ENCODE measurements around the gene DOCK7. TPM values are rescaled to one million over a fixed set of nuclear protein-coding genes. Genes with fewer than 3 reads are reported as not detected.
A peak's percentile ranks its signal among the peaks of the same experiment; 100 is the strongest.

The DOCK7 gene
- total and polyA plus RNA-seq, 4 donors = 5.6 to 35.1 (median 21.7) TPM

DNA sequence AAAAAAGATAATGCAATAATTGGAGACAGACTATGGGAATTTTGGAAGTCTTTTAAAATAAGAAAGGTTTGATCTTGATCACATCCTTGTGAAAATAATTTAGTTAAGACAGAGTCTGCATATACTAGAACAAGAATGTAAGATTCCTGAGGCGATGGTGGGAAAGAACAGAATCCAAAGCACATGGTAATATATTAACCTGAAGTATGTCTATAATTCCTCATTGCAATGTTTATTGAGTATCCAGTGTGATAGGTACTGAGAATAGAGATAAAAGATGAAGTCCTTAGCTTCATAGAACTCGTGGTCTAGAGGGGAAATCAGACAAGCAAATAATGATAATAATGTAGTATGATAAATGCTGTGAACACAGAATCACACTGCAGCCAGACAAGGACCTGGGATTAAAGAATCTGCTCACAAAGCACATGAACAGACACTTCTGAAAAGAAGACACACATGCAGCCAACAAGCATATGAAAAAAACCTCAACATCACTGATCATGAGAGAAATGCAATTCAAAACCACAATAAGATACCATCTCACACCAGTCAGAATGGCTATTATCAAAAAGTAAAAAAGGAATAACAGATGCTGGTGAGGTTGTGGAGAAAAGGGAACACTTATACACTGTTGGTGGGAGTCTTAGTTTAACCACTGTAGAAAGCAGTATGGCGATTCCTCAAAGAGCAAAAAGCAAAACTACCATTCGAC, 97.8 kb downstream of the DOCK7 start:
- H3K9ac ChIP-seq (ENCODE audit: low read depth in 1 of 2, low read length in 2 of 2) = no peak overlapping the region
- H3K36me3 ChIP-seq (ENCODE audit: control insufficient read depth in 4 of 4, insufficient read depth in 3 of 4, low read depth in 1 of 4, low read length in 3 of 4) = no peaks in the 10 kb centered on the region
- 60% methylated on average over 4 of the region's 4 CpGs for WGBS
- no peak for DNase-seq (ENCODE audit: low spot score)
- H3K27ac ChIP-seq (ENCODE audit: low read depth in 1 of 2, low read length in 2 of 2) = no peak overlapping the region
- no peaks in the 10 kb centered on the region for H3K9me3 ChIP-seq (ENCODE audit: control insufficient read depth in 4 of 4, low read length in 3 of 4)
- TF ChIP-seq, protein P1, sequence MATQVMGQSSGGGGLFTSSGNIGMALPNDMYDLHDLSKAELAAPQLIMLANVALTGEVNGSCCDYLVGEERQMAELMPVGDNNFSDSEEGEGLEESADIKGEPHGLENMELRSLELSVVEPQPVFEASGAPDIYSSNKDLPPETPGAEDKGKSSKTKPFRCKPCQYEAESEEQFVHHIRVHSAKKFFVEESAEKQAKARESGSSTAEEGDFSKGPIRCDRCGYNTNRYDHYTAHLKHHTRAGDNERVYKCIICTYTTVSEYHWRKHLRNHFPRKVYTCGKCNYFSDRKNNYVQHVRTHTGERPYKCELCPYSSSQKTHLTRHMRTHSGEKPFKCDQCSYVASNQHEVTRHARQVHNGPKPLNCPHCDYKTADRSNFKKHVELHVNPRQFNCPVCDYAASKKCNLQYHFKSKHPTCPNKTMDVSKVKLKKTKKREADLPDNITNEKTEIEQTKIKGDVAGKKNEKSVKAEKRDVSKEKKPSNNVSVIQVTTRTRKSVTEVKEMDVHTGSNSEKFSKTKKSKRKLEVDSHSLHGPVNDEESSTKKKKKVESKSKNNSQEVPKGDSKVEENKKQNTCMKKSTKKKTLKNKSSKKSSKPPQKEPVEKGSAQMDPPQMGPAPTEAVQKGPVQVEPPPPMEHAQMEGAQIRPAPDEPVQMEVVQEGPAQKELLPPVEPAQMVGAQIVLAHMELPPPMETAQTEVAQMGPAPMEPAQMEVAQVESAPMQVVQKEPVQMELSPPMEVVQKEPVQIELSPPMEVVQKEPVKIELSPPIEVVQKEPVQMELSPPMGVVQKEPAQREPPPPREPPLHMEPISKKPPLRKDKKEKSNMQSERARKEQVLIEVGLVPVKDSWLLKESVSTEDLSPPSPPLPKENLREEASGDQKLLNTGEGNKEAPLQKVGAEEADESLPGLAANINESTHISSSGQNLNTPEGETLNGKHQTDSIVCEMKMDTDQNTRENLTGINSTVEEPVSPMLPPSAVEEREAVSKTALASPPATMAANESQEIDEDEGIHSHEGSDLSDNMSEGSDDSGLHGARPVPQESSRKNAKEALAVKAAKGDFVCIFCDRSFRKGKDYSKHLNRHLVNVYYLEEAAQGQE (IDR thresholded peaks at IDR 0.05) = peak; percentile 38
- TF ChIP-seq HNF4A (conservative IDR thresholded peaks at IDR 0.05) (no peak), RAD21 (IDR thresholded peaks at IDR 0.05) (no peak), EGR1 (IDR thresholded peaks at IDR 0.05; ENCODE audit: low read depth in 2 of 2) (no peak), RXRA (IDR thresholded peaks at IDR 0.05) (no peak)
- H3K27me3 ChIP-seq (ENCODE audit: control insufficient read depth in 4 of 4, insufficient read depth in 4 of 4, low read length in 3 of 4) = no peaks in the 10 kb centered on the region
- H3K4me3 ChIP-seq (ENCODE audit: low read depth in 1 of 3, low read length in 3 of 3) = no peak overlapping the region
- H3K4me1 ChIP-seq (ENCODE audit: control insufficient read depth in 4 of 4, insufficient read depth in 4 of 4, low read length in 3 of 4) = peaks cover 0 to 37% (median 21%) of the 10 kb centered on the region in 4 donors

- Histone ChIP-seq H3K9ac (ENCODE audit: low read depth in 1 of 2, low read length in 2 of 2) (no peak overlapping the region), H3K9me3 (ENCODE audit: control insufficient read depth in 4 of 4, low read length in 3 of 4) (no peaks in the 10 kb centered on the region), H3K36me3 (ENCODE audit: control insufficient read depth in 4 of 4, insufficient read depth in 3 of 4, low read depth in 1 of 4, low read length in 3 of 4) (no peaks in the 10 kb centered on the region), H3K27me3 (ENCODE audit: control insufficient read depth in 4 of 4, insufficient read depth in 4 of 4, low read length in 3 of 4) (no peaks in the 10 kb centered on the region), H3K4me3 (ENCODE audit: low read depth in 1 of 3, low read length in 3 of 3) (no peak overlapping the region), H3K4me1 (ENCODE audit: control insufficient read depth in 4 of 4, insufficient read depth in 4 of 4, low read length in 3 of 4) (peaks cover 0 to 35% (median 19%) of the 10 kb centered on the region in 4 donors), H3K27ac (ENCODE audit: low read depth in 1 of 2, low read length in 2 of 2) (no peak overlapping the region)
- 93% methylated on average over 3 of the region's 3 CpGs for WGBS
- no peak for DNase-seq (ENCODE audit: low spot score)
- no peak for TF ChIP-seq SP1 (IDR thresholded peaks at IDR 0.05)
- TF ChIP-seq EGR1 (IDR thresholded peaks at IDR 0.05; ENCODE audit: low read depth in 2 of 2) = no peak
- no peak for TF ChIP-seq TAF1 (conservative IDR thresholded peaks at IDR 0.05)
- TF ChIP-seq FOXA2 (IDR thresholded peaks at IDR 0.05) = no peak
Measured at GRCh38 chr1:62589321-62589720, 98.9 kb downstream of the DOCK7 start.

DNA sequence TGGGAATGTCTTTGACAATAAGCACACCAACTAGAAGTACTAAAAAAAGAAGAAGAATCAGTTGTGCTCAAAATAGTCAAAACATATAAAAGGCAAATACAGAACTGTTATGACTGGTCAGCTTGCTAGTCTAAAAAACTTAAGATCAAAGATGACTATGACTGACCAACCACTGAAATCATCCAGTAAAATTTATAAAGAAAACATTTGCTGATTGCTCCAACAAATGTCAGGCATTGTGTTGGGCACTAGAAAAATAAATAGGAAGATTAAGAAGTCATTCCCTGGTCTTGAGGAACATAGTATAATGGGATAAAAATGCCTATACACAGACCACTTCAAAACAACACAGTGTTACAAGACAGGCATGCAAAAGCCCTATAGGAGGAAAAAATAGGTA, 100.2 kb downstream of the DOCK7 start:
- DNase-seq (ENCODE audit: low spot score) = no peak
- H3K9ac ChIP-seq (ENCODE audit: low read depth in 1 of 2, low read length in 2 of 2) = no peak overlapping the region
- H3K36me3 ChIP-seq (ENCODE audit: control insufficient read depth in 4 of 4, insufficient read depth in 3 of 4, low read depth in 1 of 4, low read length in 3 of 4) = no peaks in the 10 kb centered on the region
- H3K27me3 ChIP-seq (ENCODE audit: control insufficient read depth in 4 of 4, insufficient read depth in 4 of 4, low read length in 3 of 4) = no peaks in the 10 kb centered on the region
- H3K4me1 ChIP-seq (ENCODE audit: control insufficient read depth in 4 of 4, insufficient read depth in 4 of 4, low read length in 3 of 4) = peaks cover 0 to 29% (median 14%) of the 10 kb centered on the region in 4 donors
- no peak for TF ChIP-seq YY1 (IDR thresholded peaks at IDR 0.05)
- TF ChIP-seq GABPA (IDR thresholded peaks at IDR 0.05 in 1 of 2, conservative IDR thresholded peaks at IDR 0.05 in 1 of 2) = no peak
- TF ChIP-seq TAF1 (conservative IDR thresholded peaks at IDR 0.05) = no peak
- TF ChIP-seq, protein P2, sequence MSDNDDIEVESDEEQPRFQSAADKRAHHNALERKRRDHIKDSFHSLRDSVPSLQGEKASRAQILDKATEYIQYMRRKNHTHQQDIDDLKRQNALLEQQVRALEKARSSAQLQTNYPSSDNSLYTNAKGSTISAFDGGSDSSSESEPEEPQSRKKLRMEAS (IDR thresholded peaks at IDR 0.05) = no peak
- no peak overlapping the region for H3K27ac ChIP-seq (ENCODE audit: low read depth in 1 of 2, low read length in 2 of 2)
- no peaks in the 10 kb centered on the region for H3K9me3 ChIP-seq (ENCODE audit: control insufficient read depth in 4 of 4, low read length in 3 of 4)
- H3K4me3 ChIP-seq (ENCODE audit: low read depth in 1 of 3, low read length in 3 of 3) = no peak overlapping the region

Data from liver (tissue), 9 donors.